Brain microvascular endothelial cell (primary cell): ENCODE data around the gene ZBTB20.

Source experiments
- DNase-seq: peaks from one replicate; pipeline ENCODE4 v3.0.0-alpha.2; 2020
- H3K27ac ChIP-seq: fragments of 250-450 bp; sonication (Bioruptor Pico); 2 replicates; pipeline ENCODE4 v1.5.1; 2020; ENCODE audit warnings: mild to moderate bottlenecking, moderate library complexity
- H3K27me3 ChIP-seq: fragments of 250-450 bp; sonication (Bioruptor Pico); replicated peaks from 2 replicates; pipeline ENCODE4 v1.5.1; 2020; ENCODE audit warnings: mild to moderate bottlenecking
- H3K36me3 ChIP-seq: fragments of 250-450 bp; sonication (Bioruptor Pico); replicated peaks from 2 replicates; pipeline ENCODE4 v1.5.1; 2020; ENCODE audit warnings: mild to moderate bottlenecking
- H3K4me3 ChIP-seq: 2 replicates; pipeline ENCODE4 v1.5.1; 2011; ENCODE audit warnings: low read depth, mild to moderate bottlenecking, control low read depth, low read length, moderate library complexity
- CTCF ChIP-seq: IDR thresholded peaks from 2 replicates; pipeline ENCODE4 v1.5.1; 2011; ENCODE audit warnings: low read depth, mild to moderate bottlenecking, moderate library complexity, low read length, control low read depth, inconsistent platforms; ENCODE audit errors: missing control alignments
- in situ Hi-C: cut with HindIII; loops from 2 replicates; pipeline ENCODE4 v1.10.0; 2017; ENCODE audit warnings: low sequenced_read_pairs, low pct_ligation_motif_present

Gene ZBTB20

DNA sequence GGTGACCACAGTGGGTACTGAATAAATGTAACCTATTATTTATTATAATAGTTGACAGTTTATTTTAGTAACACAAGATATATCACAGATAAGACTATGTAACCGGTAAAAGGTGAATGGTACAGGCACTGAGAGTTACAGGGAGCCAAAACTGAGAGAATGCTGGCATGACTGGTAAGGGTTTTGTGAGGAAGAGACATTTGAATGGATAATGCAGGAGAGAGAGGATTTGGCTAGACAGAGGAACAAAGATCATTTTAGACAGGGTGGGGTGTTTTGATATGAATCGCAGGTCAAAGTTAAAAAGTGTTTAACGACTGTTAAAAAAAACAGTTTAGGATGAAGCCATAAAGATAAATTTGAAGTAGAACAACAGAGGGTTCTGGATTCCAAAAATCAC lies 421.1 kb downstream of the ZBTB20 start:
- no peak for TF ChIP-seq CTCF

DNA sequence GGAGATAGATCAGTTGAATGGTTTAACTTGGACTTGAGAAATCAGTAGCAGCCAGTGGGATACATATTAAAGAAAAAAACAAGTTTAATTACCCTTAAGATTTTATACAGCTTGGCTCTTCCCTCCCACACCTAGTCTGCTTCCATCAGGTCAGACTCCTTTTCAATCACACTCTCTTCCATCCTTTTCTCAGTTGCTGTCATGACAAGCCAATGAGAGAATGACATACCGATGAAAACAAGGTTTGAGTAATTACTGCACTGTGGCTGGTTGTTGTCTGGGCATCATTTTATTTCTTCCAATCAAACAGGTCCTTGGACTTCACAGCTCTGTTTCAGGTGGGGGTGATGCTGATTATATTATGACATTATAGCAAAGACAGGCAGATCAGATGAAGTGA lies 424.6 kb downstream of the ZBTB20 start:
- in situ Hi-C loops: no loop called here
- Histone ChIP-seq H3K27me3 (no peaks in the 10 kb centered on the region), H3K27ac (no peak overlapping the region), H3K36me3 (no peaks in the 10 kb centered on the region), H3K4me3 (no peak overlapping the region)
- TF ChIP-seq CTCF: no peak
- DNase-seq: no peak

More for the DNA sequence above, 421.1 kb downstream of the ZBTB20 start:
- in situ Hi-C loops: no loop called here
- no peaks in the 10 kb centered on the region for H3K27me3 ChIP-seq
- no peak overlapping the region for H3K4me3 ChIP-seq
- H3K27ac ChIP-seq: no peak overlapping the region
- no peak for DNase-seq
- H3K36me3 ChIP-seq: no peaks in the 10 kb centered on the region

DNA sequence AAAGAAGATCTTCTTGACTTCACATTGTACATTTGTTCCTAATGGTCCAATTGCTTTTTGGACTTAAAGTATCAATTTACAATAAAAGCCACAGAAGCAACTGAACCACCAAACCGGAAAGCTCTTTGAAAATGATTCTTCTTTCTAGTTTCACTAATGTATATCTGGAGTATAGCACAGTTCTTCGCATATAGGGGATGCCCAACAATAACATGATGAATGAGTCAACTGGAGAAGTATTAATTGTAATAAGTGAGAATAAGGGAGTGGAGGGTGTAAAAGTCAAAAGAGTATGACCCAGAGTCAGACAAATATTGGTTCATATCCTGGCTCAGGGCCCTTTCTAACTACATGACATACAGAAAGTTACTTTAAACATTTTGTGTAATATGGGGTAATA lies 425.2 kb downstream of the ZBTB20 start:
- no peaks in the 10 kb centered on the region for H3K36me3 ChIP-seq
- DNase-seq: no peak
- no peak overlapping the region for H3K27ac ChIP-seq
- H3K4me3 ChIP-seq: no peak overlapping the region
- no peaks in the 10 kb centered on the region for H3K27me3 ChIP-seq
- no peak for TF ChIP-seq CTCF
- in situ Hi-C loops: no loop called here

GRCh38 chr3:114721209-114721608 lies 425.9 kb downstream of the ZBTB20 start:
- no peak for DNase-seq
- in situ Hi-C loops: no loop called here
- H3K27me3 ChIP-seq: no peaks in the 10 kb centered on the region
- TF ChIP-seq CTCF: no peak
- no peaks in the 10 kb centered on the region for H3K36me3 ChIP-seq
- no peak overlapping the region for H3K4me3 ChIP-seq
- no peak overlapping the region for H3K27ac ChIP-seq

DNA sequence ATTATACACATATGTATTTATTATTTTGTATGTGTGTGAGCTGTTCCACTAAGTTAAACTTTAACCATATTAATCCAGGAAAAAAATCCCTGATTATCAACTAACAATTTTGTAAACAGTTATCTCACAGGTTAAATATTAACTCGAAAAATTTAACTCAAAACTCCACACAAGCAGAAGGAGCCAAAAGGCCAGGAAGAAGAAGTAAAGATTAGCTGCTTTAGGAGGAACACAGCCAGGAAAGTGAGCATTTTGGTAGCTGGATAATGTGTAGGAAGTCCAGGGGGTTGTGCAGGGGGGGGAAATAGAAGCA lies 428.2 kb downstream of the ZBTB20 start:
- no peak for TF ChIP-seq CTCF
- Histone ChIP-seq H3K4me3 (no peak overlapping the region), H3K36me3 (no peaks in the 10 kb centered on the region), H3K27ac (no peak overlapping the region), H3K27me3 (no peaks in the 10 kb centered on the region)
- DNase-seq: no peak
- in situ Hi-C loops: no loop called here

- no peak overlapping the region for H3K27ac ChIP-seq
- no peak for DNase-seq
- no peak for TF ChIP-seq CTCF
- no peaks in the 10 kb centered on the region for H3K27me3 ChIP-seq
- no peaks in the 10 kb centered on the region for H3K36me3 ChIP-seq
- in situ Hi-C loops: no loop called here
- no peak overlapping the region for H3K4me3 ChIP-seq
Measured at GRCh38 chr3:114718071-114718897, 428.8 kb downstream of the ZBTB20 start.
